Islet of Langerhans (tissue), 1 donor: ENCODE measurements around the gene HEY2.

Experiments used
- FAIRE-seq: peaks from one replicate; lab custom pipeline; 2011; peaks lifted over from hg19 to GRCh38; lab: Jason Lieb, UNC

Gene HEY2

GRCh38 chr6:125745281-125746018 is 4.0 kb upstream of the HEY2 start:
- no peak for FAIRE-seq

- FAIRE-seq, result no peak
Measured at GRCh38 chr6:125746019-125746414, 3.4 kb upstream of the HEY2 start.

GRCh38 chr6:125746731-125747588 is 2.5 kb upstream of the HEY2 start:
- no peak for FAIRE-seq

GRCh38 chr6:125747589-125748405 is 1.6 kb upstream of the HEY2 start:
- no peak for FAIRE-seq

GRCh38 chr6:125748406-125749172 is 843 bp upstream of the HEY2 start:
- FAIRE-seq, result no peak

GRCh38 chr6:125749865-125750691 is 646 bp downstream of the HEY2 start:
- no peak for FAIRE-seq

GRCh38 chr6:125750692-125751333 is 1.4 kb downstream of the HEY2 start:
- FAIRE-seq, result peak; percentile 72

- no peak for FAIRE-seq
Measured at GRCh38 chr6:125751334-125751916, 2.0 kb downstream of the HEY2 start.

- FAIRE-seq, result no peak
Measured at GRCh38 chr6:125752773-125753172, 3.3 kb downstream of the HEY2 start.

- FAIRE-seq, result peak; percentile 55
Measured at GRCh38 chr6:125753218-125753936, 3.9 kb downstream of the HEY2 start.

GRCh38 chr6:125753937-125754259 is 4.5 kb downstream of the HEY2 start:
- no peak for FAIRE-seq

- FAIRE-seq, result no peak
Measured at GRCh38 chr6:125754566-125754965, 5.1 kb downstream of the HEY2 start.

GRCh38 chr6:125759184-125759902 is 9.9 kb downstream of the HEY2 start:
- no peak for FAIRE-seq

GRCh38 chr6:125759959-125760457 is 10.6 kb downstream of the HEY2 start:
- no peak for FAIRE-seq

GRCh38 chr6:125764121-125764671 is 14.8 kb downstream of the HEY2 start:
- no peak for FAIRE-seq

- no peak for FAIRE-seq
Measured at GRCh38 chr6:125765944-125766343, 16.5 kb downstream of the HEY2 start.

- FAIRE-seq, result no peak
Measured at GRCh38 chr6:125766641-125767040, 17.2 kb downstream of the HEY2 start.

- FAIRE-seq, result no peak
Measured at GRCh38 chr6:125769147-125769783, 19.8 kb downstream of the HEY2 start.
